ENCODE results near the gene EGR1.

Gene EGR1

DNA sequence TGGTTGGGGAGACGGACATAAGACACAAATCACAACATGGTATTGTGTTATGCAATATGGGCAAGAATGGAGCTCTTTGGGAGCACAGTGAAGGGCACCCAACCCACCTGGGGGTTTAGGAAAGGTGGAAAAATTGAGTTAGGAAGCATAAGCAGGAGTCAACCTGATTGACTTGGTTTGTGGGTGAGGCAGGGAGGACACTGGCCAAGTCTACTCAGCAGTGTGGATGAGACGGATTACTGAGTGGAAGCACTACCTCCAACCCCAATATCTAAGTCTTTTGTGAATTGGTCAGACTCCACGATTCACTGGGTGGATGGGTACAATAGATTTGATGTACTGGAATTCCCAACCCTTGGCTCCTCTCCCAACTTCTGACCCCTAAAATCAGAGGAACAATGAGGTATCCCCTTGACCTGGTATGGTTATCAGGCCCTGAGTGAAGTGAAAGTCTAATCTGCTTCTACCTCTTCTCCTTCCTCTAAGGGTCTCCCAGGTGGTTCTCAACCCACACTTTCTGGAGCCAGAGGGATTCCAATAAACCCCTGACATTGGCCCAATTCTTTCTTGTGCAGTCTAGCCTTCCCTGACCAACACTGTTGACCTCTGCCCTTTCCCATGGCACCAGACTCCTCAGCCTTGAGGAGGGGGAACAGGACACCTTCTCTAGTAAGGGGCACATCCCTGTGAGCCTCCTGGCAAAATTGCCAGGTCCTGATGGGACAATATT lies 5.2 kb downstream of the EGR1 start:
- no peak for TF ChIP-seq GATA3 (IDR thresholded peaks at IDR 0.05; ENCODE audit: low read depth, low read length)

DNA sequence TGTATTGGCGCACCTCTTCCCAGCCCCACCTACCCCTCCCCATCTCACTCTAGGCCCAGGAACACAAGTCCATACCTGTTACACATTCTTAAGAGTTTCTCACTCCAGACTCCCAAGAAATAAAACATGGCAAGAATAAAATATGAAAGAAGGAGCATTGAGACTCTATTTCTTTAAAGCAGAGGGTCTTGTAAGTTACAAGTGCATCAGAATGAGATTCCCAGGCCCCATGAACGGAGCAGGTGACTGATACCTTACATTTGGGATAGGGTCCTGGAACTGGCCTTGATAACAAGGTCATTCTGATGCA lies 5.7 kb downstream of the EGR1 start:
- TF ChIP-seq GATA3 (IDR thresholded peaks at IDR 0.05; ENCODE audit: low read depth, low read length) = no peak
- TF ChIP-seq GATA2 (IDR thresholded peaks at IDR 0.05; ENCODE audit: low read depth, low read length) = no peak

DNA sequence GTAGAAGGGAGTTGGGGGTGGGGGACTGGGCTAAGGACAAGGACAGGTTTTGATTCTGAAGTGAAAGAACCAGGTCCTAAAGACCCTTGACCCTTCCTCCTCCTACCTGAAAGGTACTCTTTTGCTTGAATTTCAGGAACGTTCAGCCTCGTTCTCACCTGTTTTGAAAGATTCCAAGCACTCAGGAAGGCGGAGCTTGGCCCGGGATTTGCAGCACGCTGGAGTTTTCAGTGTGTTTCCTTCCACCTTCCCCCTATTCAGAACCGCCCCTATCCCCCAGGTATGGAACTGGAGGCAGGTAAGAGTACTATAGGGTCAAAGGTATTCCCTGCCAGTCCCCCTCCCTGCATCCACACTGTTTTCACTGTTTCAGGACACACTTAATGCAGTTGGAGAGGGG lies 7.1 kb downstream of the EGR1 start:
- no peak for TF ChIP-seq GATA2 (IDR thresholded peaks at IDR 0.05; ENCODE audit: low read depth, low read length)
- TF ChIP-seq GATA3 (IDR thresholded peaks at IDR 0.05; ENCODE audit: low read depth, low read length) = no peak

DNA sequence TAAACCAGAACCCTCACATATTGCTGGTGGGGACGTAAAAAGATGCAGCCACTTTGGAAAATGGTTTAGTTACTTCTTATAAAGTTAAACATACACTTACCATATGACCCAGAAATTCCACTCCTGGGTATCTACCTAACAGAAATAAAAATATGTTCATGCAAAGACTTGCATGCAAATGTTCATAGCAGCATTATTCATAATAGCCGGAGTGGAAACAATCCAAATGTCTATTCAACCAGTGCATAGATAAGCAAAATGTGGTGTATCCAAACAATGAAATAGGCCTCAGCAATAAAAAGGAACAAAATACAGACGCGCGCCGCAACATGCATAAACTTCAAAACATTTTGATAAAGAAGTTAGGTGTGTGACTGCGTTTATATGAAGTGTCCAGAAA lies 11.6 kb downstream of the EGR1 start:
- TF ChIP-seq GATA3 (IDR thresholded peaks at IDR 0.05; ENCODE audit: low read depth, low read length) = no peak
- TF ChIP-seq GATA2 (IDR thresholded peaks at IDR 0.05; ENCODE audit: low read depth, low read length) = no peak

DNA sequence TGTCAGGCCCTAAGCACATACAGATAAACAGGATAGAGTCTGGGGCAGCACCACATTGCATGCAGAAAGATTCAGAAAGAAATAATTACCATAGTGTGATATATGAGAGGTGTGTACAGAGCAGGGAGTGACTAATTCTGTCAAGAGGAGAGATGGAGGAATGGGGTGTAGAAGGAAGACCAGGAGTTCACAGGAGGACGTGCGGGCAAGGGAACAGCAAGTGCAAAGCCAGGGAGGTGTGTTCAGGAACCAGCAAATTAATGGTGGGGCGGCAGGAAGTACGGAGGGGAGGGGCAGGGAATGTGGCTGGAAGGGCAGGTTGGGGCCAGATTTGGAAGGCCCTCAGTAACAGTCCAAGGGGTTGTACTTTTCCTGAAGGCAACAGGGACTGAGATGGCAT lies 17.4 kb downstream of the EGR1 start:
- TF ChIP-seq GATA2 (IDR thresholded peaks at IDR 0.05; ENCODE audit: low read depth, low read length) (no peak), GATA3 (IDR thresholded peaks at IDR 0.05; ENCODE audit: low read depth, low read length) (no peak)

DNA sequence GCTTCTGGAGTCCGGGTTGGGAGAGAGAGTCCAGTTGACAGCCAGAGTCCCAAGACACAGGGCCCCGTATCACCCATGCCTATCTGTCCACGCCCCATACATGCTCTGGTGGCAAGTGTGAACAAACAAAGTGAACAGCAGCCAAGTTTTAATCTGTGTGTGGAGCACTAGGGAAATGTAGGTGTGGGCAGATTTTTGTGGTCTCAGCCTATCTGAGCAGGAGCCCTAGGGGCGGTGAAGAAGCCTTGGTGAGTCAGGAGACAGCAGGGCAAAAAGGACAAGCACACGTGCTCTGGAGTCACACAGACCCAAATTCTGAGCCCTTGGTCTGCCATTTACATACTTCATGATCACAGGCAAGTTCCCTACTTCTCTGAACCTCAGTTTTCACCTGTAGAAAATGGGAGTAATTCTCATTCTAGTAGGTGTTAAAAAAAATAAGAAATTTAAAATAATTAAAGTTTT lies 23.2 kb downstream of the EGR1 start:
- no peak for TF ChIP-seq GATA2 (IDR thresholded peaks at IDR 0.05; ENCODE audit: low read depth, low read length)
- TF ChIP-seq GATA3 (IDR thresholded peaks at IDR 0.05; ENCODE audit: low read depth, low read length) = no peak

DNA sequence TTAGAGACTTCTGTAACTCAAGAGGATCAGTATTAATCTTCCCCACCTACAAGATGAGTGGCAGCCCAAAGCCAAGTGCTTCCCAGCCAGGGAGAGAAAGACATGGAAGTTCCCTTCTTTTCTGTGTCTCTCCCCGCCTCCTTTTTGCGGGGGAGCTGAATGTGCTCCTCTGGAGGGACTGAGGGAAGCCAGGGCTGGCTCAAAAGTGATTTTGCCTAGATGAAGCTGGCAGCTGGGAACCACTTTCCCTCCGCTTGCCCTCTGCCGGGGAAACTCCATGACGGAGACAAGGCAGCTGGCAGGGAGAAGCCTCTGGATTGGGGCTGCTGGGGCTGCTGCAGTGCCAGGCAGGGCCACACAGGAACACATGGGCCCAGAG lies 24.4 kb downstream of the EGR1 start:
- TF ChIP-seq GATA2 (IDR thresholded peaks at IDR 0.05; ENCODE audit: low read depth, low read length) (no peak), GATA3 (IDR thresholded peaks at IDR 0.05; ENCODE audit: low read depth, low read length) (no peak)

DNA sequence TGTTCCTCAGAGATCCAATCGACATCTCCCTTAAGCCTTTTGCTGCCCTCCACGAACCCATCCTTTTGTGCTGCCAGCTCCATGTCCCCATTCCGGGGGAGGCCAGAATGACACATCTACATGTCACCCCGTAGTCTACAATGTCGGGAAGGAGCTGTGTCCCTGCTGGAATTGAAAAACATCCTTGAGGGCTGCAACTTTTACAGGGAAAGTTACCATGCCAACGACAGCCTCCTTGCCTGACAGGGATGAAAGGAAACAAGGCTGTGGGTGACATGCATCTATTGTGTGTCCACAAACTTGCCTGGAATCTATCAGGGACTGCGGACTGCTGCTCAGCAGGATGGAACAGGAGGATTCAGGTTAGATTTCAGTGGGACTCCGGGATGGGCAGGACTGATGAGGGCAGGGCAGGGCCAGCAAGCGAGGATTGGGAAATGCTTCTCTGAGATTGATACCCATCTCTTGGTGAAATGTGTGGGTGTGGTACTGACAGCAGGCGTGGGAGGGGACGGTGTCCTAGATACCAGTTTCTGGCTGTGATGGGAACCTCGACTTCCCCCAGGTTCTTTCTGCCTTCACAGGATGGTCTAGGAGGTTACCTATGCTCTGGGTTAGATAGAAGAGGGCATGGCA lies 25.5 kb downstream of the EGR1 start:
- TF ChIP-seq GATA2 (IDR thresholded peaks at IDR 0.05; ENCODE audit: low read depth, low read length) (no peak), GATA3 (IDR thresholded peaks at IDR 0.05; ENCODE audit: low read depth, low read length) (no peak)

DNA sequence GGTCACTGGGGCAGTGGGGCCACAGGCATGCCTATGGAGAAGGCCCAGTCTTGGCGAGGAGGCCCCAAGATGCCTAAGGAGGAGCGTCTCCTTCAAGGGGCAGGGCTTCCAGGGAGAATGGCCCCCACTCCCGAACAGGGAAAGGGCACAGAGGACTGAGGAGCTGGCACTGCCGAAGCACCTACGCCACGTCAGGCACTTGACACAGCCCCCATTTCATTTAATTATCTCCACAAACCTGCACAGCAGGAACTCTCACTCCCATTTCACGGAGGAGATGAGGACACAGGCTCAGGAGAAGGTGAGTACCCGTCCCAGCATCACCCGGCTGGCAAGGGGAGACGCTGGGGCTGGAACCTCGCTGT lies 26.0 kb downstream of the EGR1 start:
- TF ChIP-seq GATA3 (IDR thresholded peaks at IDR 0.05; ENCODE audit: low read depth, low read length) (no peak), GATA2 (IDR thresholded peaks at IDR 0.05; ENCODE audit: low read depth, low read length) (no peak)

DNA sequence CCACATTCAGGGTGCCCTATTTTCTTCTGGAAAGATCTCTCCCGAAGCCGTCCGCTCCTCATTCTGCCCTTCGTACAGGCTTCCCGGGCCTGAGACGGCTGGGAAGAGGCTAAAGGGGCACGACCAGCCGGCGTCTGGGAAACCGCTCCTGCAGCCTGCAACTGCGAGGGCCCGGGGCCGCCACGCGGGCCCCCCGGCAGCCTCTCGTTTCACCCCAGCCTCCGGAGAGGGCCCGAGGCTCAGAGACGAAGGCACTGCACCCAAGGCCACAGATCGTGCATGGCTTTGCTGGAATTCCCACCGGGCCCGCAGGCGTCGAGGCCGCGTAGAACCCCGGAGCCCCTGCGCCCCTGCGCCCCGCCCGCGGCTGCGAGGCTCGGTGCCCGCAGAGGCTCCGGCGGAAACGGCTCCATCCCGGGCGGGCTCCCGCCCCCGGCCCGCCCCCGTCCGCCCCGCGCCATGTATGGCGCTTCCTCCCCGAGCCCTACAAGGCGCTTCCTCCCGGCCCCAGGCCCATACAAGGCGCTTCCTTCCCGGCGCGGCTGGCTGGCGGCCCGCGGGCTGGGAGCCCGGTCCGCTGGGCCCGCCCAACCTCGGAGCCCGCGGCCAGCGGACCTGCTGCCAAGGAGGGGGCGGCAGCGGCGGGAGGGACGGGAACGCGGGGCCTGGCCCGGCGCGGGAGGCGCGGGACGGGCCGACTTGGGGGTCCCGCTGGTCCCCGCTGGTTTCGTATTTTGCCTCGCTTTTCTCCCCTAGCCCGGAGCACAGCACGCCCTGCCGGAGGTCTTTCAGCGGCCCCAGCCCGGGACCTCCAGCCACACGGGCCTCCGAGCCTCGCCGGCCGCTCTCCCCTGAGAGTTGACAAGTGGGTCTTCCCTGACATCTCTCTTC lies 26.6 kb downstream of the EGR1 start:
- no peak for TF ChIP-seq GATA3 (IDR thresholded peaks at IDR 0.05; ENCODE audit: low read depth, low read length)
- no peak for TF ChIP-seq GATA2 (IDR thresholded peaks at IDR 0.05; ENCODE audit: low read depth, low read length)

DNA sequence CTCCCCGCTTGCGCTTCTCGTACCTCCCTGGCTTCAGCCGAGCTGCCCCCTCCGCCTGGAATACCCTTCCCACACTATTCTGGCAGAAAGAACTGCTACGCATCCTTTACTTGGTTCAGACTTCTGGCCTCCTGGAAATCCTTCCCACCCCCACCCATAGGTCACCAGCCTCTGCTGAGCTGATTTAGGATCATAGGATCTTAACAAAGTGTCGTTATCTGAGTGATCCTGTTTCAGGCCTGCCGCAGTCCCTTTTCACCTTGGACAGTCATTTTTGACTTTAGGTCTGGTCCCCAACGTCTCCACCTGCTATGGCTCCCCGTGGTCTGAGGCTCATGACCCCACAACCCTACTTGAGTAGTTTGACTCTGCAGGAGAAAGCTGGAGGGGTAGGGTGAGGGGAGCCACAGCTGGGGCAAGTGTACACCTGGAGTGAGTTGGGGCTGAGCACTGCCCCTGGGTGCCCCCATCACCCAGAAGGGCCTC lies 27.3 kb downstream of the EGR1 start:
- TF ChIP-seq GATA3 (IDR thresholded peaks at IDR 0.05; ENCODE audit: low read depth, low read length) (no peak), GATA2 (IDR thresholded peaks at IDR 0.05; ENCODE audit: low read depth, low read length) (no peak)

DNA sequence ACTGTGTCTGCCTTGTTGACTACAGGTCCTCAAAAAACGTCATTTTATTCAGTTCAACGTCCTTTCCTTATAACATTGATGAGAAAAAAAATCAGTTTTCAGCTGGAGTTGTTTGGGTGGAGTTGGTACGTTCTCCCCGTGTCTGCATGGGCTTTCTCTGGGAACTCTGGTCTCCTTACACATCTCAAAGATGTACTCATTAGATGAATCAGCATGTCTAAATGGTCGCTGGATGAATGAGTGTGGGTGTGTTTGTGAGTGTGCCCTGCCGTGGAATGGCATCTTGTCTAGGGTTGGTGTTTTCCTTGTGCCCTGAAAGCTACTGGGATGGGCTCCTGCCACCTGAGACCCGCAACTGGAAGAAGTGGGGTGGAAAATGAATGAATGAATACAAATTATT lies 30.1 kb downstream of the EGR1 start:
- TF ChIP-seq GATA2 (IDR thresholded peaks at IDR 0.05; ENCODE audit: low read depth, low read length) (no peak), GATA3 (IDR thresholded peaks at IDR 0.05; ENCODE audit: low read depth, low read length) (no peak)

DNA sequence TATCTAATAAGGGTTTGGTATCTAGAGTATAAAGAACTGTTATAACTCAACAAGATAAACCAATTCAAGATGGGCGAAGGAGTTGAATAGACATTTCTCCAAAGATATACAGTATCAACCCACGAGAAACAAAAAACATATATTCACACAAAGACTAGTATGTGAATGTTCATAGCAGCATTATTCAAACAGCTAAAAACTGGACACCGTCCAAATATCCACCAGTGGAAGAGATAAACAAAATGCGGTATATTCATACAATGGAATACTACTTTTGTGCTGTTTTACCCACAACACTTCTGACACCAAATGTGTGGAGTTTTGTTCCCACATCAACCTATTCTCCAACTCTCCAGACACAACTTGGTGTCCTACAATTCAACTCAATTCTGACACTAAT lies 33.1 kb downstream of the EGR1 start:
- TF ChIP-seq GATA2 (IDR thresholded peaks at IDR 0.05; ENCODE audit: low read depth, low read length) (no peak), GATA3 (IDR thresholded peaks at IDR 0.05; ENCODE audit: low read depth, low read length) (no peak)

DNA sequence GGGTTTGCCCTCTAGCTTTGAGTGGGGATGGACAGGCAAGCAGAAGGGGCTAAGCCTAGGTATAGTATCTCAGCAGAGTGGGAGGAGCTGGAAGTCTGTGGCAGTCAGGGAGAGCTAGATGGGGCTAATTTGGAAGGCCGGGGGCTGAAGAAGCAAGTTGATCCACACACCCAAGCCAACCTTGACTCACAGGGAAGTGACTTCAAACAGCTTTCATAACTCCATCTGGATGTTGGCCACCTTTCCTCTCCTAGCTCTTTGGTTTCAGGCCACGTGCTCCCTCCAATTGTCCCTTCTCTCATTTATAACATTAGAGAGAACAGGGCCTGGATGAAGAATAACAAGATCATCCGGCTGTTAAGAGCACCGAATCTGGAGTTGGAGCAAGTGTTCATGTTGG lies 36.8 kb downstream of the EGR1 start:
- TF ChIP-seq GATA3 (IDR thresholded peaks at IDR 0.05; ENCODE audit: low read depth, low read length) (no peak), GATA2 (IDR thresholded peaks at IDR 0.05; ENCODE audit: low read depth, low read length) (no peak)

DNA sequence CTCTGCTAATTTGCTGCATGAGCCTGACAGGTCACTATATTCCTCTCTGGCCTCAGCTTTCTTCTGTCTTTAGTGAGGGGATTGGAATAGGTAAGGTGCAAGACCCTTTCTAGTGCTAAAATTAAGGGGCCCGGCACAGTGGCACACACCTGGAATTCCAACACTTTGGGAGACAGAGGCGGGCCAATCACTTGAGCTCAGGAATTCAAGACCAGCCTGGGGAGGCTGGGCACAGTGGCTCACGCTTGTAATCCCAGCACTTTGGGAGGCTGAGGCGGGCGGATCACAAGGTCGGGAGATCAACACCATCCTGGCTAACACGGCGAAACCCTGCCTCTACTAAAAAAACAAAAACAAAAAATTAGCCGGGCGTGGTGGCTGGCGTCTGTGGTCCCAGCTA lies 37.2 kb downstream of the EGR1 start:
- TF ChIP-seq GATA2 (IDR thresholded peaks at IDR 0.05; ENCODE audit: low read depth, low read length) (no peak), GATA3 (IDR thresholded peaks at IDR 0.05; ENCODE audit: low read depth, low read length) (no peak)

Measured in SH-SY5Y (cell line).